GM12875 (cell line): ENCODE results near the gene SMIM1.
A peak's percentile ranks its signal among the peaks of the same experiment; 100 is the strongest.
"Not testable (repeated sequence)": the region's sequence is repeated elsewhere in the genome, so short reads cannot be mapped to it uniquely, and the experiment has no call there.

Experiments
- H3K4me3 ChIP-seq: one replicate; pipeline ENCODE4 v1.5.1; 2011; ENCODE audit warnings: low read depth, low read length, control low read depth
- CTCF ChIP-seq: IDR thresholded peaks from 2 replicates; pipeline ENCODE4 v1.5.1; 2011; ENCODE audit warnings: low read depth, mild to moderate bottlenecking, control low read depth, inconsistent platforms, low read length, moderate library complexity, borderline replicate concordance; ENCODE audit not compliant: insufficient read depth

SMIM1 gene

GRCh38 chr1:3772715-3773571, at the start of gene SMIM1:
TSS of gene SMIM1 (plus strand) at chr1:3772749. CDS start at chr1:3775374, 2,625 bp downstream.
- peak within 1 kb of the TSS; percentile 56 for H3K4me3 ChIP-seq
- no peak for TF ChIP-seq CTCF

GRCh38 chr1:3722846-3723245, 49.7 kb upstream of the SMIM1 start:
- TF ChIP-seq CTCF, result no peak
- H3K4me3 ChIP-seq, result no peak overlapping the region

DNA sequence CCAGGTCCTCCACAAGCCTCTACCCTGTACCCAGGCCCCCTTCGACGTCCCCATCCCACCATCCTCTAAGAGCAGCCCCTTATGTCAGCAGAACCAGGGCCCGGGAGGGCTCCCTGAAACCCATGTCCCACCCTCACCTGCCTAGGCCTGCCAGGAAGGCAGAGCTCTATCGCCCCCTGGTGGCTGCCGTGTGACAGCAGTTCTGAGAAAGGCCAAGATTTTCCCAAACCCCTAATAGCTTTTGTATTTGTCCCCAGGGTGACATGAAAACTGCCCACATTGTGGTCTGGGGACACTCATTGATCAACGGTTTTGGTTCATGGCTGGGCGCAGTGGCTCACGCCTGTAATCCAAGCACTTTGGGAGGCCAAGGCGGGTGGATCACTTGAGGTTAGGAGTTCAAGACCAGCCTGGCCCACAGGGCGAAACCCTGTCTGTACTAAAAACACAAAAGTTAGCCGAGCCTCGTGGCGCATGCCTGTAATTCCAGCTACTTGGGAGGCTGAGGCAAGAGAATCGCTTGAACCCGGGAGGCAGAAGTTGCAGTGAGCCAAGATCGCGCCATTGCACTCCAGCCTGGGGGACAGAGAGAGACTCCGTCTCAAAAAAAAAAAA, 48.0 kb upstream of the SMIM1 start:
- peak; percentile 95 for TF ChIP-seq CTCF
- H3K4me3 ChIP-seq, result not testable (repeated sequence)

DNA sequence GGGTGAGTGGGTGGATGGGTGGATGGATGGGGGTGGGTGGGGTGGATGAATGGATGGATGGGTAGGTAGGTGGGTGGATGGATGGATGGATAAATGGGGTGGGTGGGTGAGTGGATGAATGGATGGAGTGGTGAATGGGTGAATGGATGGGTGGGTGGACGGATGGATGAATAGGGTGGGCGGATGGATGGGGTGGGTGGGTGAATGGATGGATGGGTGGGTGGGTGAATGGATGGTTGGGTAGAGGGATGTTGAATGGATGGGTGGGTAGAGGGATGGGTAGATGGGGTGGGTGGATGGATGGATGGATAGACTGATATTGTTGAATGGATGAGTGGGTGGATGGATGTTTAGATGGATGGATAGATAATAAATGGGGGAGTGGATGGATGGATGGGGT, 47.2 kb upstream of the SMIM1 start:
- TF ChIP-seq CTCF, result no peak
- no peak overlapping the region for H3K4me3 ChIP-seq

- peak; percentile 66 for TF ChIP-seq CTCF
- H3K4me3 ChIP-seq, result no peak overlapping the region
Observed at GRCh38 chr1:3727042-3727824, 45.3 kb upstream of the SMIM1 start.

DNA sequence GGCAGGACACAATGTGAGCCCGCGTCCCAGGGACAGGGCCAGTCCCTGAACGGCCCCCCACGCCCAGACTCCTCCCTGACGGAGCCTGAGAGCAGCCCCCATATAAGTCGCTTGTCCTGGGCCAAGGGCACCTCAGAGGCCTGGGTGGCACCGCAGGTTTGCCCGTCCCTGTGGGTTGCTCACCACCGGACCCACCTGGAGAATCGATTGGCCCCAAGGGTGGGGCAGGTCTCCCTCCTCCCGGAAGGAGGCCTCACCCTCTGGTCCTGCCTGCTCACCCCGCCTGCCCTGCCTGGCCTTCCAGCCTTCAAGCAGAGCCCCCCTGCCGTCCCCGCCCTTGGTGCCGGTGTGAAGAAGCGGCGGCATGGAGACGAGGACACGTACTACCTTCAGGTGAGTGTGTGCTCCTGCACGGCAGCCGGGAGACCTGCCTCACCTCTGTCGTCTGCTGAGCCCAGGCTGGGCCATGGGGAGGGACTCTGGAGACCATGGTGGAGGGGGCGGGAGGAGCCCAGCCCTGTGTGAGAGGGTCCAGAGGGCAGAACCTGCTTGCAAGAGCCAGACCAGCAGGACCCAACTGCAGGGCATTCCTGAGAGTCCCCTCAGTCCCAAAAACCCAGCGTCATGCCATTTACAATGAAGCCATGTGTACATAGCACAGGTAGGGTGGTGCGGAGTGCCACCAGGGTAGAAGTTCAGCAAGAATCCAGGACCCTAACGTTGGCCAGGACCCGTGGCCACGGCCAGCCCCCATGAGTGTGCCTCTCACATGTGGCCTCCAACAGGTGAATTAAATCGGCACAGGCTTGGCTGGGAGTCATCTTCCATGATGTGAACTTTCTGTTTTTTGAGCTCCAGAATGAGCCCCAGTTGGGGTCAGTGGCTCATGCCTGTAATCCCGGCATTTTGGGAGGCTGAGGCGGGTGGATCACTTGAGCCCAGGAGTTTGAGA, 44.4 kb upstream of the SMIM1 start:
- no peak for TF ChIP-seq CTCF
- H3K4me3 ChIP-seq, result no peak overlapping the region
